GM21529 (cell line): ENCODE measurements around the gene SPDYE18.
"Not testable (repeated sequence)": the region's sequence is repeated elsewhere in the genome, so short reads cannot be mapped to it uniquely, and the experiment has no call there.

ENCODE experiments used
- ATAC-seq: cut with Tn5 transposase; IDR thresholded peaks from one replicate; pipeline ENCODE4 v1.9.1; 2021; ENCODE audit not compliant: unreplicated experiment

The SPDYE18 gene, protein sequence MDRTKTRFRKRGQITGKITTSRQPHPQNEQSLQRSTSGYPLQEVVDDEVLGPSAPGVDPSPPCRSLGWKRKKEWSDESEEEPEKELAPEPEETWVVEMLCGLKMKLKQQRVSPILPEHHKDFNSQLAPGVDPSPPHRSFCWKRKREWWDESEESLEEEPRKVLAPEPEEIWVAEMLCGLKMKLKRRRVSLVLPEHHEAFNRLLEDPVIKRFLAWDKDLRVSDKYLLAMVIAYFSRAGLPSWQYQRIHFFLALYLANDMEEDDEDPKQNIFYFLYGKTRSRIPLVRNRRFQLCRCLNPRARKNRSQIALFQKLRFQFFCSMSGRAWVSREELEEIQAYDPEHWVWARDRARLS

DNA sequence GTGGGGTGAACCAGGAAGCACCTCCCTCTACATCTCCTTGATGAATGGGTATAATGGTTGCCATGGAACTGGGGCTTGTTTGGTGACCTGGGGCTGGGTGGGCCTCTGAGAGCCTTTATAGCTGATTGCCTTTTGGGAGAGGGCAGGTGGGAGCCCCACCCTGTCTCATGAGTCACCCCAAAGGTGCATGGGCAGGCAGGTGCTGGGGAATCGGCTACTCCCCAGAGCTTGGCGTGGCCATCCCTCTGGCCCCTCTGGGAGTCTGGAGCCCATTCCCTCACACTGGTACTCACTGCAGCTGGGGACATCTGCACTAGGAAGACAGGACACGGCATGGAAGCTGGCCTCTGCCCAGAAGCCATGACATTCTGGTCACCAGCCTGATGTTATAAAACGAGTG lies at the start of gene SPDYE18:
Gene SPDYE18, minus strand, starts transcription at position 2 of the 400 bp plus-strand sequence. CDS start 2,046 bp downstream, outside the sequence.
- not testable (repeated sequence) for ATAC-seq

DNA sequence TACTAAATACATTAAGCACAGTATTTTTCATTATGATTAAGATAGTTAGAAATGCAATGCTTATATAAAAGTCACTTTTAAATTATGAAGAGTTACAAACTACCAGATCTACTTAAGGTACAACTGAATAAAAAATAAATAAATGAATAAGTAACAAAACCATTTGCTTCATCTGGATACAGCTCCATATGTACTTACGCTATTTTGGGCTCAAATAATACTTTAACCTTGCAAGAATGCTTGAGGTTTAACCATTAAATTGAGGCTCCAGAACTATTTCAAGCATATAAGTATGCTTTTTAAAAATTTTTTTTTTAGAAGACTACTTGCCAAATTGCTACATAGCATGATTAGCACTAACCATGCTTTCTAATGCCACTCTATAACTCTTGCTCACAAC lies 46.0 kb upstream of the SPDYE18 start:
- ATAC-seq = not testable (repeated sequence)

DNA sequence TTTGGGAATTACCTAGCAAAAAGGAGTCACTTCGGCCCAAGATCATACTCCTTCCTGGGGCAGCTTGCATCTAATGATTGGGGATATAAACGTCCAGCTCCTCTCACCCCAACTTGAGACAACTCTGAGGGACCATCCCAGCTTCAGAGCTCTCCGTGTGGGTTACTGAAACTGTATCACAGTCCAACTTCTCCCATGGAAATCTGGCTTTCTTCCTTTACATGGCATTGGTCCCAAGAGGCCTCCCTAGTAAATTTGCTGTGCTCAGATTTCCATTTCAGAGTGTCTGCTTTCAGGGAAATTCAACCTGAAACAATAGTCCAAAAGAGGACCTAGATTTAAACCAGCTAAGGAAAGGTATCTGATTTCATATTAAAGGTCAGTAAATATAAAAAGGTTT lies 45.3 kb upstream of the SPDYE18 start:
- not testable (repeated sequence) for ATAC-seq

DNA sequence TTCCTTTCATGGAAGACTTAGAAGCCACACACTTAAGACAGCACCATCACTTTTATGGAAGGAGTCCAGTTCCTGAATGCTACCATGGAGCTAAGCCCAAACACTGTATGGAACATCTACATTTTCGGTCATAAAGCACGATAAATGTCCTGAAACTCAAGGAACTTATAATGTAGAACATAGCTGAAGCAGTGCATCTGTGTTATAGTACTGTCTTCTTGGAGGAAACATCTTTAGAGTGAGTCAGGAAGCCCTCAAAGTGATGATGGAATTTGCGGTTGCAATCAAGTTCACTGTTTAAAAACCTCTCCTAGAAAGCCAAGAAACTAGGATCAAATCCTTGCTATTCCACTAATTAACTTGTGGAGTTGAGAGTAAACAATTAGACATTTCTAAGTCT lies 43.5 kb upstream of the SPDYE18 start:
- ATAC-seq = not testable (repeated sequence)

DNA sequence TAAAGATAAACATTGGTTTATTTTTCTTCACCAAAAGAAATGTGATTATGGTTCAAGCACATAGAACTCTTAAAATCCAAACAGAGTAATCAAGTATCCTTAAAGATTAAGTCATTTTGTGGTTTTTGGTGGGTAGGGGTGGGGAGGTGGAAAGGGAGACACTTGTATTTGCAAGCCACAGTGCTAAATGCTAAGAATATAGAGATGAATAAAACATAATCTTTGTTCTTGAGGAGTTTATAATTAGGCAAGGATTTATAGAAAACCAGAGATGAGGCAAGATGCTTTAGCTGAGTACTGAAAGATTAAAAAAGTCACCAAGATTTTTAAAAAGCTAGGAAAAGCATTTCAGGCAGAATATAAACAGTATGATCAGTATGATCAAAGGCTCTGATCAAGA lies 40.3 kb upstream of the SPDYE18 start:
- ATAC-seq = not testable (repeated sequence)

DNA sequence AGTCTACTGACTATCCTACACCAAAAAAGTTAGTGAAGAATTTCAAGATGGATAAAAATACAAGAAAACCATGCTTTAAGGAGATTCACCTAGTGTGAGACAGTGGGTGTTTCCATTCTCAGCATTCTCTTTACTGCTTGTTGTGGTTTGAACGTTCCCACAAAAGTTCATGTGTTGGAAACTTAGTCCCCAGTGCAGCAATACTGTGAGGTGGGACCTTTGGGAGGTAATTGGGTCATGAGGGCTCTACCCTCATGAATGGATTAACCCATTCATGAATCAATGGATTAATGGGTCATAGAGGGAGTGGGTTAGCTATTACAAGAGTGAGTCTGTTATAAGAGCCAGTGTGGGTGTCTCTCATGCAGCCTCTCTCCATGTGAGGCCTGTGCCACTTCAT lies 38.8 kb upstream of the SPDYE18 start:
- ATAC-seq = not testable (repeated sequence)

DNA sequence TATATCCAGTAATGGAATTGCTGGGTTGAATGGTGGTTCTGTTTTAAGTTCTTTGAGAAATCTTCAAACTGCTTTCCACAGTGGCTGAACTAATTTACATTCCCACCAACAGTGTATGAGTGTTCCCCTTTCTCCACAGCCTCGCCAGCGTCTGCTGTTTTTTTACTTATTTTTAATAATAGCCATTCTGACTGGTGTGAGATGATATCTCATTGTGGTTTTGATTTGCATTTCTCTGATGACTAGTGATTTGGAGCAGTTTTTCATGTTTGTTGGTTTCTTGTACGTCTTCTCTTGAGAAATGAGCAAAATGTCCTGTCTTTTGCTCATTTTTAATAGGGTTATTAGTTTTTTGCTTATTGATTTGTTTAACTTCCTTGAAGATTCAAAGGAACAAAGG lies 38.1 kb upstream of the SPDYE18 start:
- not testable (repeated sequence) for ATAC-seq

DNA sequence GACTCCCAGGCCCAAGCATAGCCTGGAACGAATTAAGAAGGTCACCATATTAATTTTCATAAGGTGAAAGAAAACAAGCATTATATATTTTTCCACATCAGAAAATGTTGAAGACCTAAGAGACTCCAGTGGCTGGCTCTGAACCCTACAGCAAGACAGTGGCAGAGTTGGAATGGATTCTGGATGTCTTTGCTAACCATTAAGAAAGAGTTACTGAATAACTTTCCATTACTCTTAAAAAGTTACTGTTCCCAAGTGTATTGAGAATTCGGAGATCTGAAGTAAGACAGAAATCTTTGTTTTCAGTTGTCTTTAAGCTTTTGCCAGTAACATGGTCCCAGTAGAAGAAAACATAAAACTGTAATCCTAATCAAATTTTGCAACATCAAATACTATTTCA lies 29.9 kb upstream of the SPDYE18 start:
- not testable (repeated sequence) for ATAC-seq

DNA sequence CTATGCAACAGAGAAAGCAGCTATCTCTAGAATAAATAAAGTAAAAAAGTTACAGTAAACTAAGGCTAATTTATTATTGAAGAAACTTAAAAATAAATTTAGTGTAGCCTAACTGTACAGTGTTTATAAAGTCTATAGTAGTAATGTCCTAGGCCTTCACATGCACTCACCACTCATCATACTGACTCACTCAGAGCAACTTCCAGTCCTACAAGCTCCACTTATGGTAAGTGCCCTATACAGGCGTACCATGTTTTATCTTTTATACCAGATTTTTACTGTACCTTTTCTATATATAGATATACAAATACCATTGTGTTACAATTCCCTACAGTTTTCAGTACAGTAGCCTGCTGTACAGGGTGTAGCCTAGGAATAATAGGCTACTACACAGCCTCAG lies 19.8 kb upstream of the SPDYE18 start:
- not testable (repeated sequence) for ATAC-seq

DNA sequence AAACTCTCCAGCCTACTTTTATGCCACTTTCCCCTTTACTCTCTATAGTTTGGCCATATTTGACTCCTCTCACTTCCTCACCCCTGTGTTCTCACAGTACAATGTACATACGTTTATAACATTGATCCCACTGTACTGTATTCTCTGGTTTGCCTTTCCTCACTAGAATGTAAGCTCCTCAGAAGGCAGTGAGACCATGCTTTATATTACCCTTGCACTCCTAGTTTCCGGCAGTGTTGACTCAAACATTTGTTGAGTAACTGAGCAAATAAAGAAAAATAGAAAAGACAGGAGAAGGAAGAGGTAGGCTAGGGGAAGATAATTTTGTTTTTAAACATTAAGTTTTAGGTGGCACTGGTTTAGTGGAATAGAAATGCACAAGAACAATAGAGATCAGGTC lies 17.9 kb upstream of the SPDYE18 start:
- ATAC-seq = not testable (repeated sequence)

DNA sequence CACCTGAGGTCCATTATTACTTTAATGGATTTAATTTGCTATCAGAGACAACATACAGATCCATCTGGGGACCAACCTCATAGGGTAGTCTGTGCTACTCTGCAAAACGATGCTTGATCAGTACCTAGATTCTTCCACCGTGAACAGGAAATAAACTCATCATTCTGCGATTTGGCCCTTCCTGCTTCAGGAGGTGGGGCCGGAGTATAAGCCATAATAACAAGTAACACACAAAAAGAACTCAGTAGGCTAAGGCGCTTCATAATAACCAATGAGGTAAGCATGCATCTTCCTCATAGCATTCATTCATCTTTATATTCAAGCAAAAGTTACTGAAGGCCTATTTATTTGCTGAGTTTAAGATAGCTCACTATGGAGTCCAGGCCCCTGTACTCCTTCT lies 17.3 kb upstream of the SPDYE18 start:
- ATAC-seq = not testable (repeated sequence)

DNA sequence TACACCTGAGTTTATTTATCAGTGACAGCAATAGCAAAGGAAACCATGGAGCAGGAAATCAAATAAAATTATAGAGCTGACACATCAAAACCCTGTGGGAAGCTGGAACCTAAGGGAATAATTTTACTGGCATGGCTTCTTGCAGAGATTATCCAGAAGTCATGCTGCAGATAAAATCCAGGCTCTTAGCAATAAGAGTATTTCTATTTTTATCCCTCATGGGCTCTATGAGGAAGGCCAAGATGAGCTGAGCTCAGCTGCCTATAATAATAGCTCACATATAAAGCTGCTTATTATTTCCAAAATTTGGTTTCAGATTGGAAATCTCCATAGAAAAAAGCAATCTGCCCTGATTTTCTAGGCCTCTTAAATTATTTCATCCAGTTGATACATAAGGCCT lies 16.8 kb upstream of the SPDYE18 start:
- not testable (repeated sequence) for ATAC-seq

DNA sequence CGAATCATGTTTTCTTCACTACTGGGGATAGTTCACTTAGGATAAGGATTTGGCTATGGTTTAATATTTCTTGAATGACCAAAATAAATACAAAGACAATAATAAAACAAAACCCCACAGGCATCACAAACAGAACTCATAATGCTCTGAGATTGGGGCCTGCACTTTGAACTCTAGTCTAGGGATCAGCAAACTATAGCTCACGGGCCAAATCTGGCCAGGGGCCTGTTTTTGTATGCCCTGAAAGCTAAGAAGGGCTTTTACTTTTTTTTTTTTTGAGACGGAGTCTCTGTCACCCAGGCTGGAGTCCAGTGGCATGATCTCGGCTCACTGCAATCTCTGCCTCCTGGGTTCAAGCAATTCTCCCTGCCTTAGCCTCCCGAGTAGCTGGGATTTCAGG lies 14.7 kb upstream of the SPDYE18 start:
- not testable (repeated sequence) for ATAC-seq

DNA sequence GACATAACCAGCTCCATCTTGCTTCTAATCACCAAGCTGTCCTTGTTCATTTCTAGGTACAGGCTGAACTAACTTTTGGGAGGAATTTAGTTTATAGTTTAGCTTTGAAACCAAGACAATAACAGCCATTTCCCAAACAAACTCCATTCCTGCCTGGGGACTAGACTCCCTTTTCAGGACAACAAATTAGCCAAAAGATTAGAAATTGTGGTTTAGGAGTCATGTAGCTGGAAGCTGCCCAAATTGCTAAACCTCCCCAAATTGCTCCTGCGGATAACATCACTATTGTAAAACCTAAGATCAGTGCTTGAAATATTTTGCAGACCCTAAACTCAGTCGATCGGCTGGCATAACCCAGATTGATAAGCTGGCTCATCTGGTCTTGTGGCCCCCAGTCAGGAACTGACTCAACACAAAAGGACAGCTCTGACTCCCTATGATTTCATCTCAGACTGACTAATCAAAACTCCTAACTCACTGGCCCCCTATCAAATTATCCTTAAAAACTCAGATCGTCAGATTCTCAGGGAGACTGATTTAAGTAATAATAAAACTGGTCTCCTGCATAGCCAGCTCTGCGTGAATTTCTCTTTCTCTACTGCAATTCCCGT lies 12.5 kb upstream of the SPDYE18 start:
- not testable (repeated sequence) for ATAC-seq

DNA sequence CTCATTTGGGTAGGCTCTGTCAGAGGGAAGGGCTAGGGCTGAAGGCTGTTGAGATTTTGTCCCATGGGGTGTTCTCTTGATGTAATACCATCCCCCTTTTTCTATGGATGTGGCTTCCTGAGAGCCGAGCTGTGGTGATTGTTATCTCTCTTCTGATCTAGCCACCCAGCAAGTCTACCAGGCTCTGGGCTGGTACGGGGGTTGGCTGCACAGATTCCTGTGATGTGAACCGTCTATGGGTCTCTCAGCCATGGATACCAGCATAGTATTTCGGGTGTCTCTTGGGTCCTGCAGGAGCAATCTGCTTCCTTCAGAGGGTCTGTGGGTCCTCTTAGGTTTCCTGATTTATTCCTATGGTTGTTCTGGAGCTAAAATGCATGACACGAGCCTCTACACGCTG lies 8.8 kb upstream of the SPDYE18 start:
- not testable (repeated sequence) for ATAC-seq

DNA sequence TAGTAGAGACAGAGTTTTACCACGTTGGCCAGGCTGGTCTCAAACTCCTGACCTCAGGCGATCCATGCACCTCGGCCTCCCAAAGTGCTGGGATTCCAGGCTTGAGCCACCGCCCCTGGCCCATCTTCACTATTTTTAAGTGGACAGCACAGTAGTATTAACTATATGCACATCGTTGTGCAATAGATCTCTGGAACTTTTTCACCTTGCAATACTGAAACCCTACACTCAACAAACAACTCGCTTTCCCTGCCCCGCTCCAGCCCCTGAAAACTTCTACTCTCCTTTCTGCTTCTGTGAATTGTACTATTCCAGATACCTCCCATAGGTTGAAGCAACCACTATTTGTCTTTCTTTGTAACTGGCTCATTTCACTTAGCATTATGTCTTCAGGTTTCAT lies 3.5 kb upstream of the SPDYE18 start:
- ATAC-seq = not testable (repeated sequence)

DNA sequence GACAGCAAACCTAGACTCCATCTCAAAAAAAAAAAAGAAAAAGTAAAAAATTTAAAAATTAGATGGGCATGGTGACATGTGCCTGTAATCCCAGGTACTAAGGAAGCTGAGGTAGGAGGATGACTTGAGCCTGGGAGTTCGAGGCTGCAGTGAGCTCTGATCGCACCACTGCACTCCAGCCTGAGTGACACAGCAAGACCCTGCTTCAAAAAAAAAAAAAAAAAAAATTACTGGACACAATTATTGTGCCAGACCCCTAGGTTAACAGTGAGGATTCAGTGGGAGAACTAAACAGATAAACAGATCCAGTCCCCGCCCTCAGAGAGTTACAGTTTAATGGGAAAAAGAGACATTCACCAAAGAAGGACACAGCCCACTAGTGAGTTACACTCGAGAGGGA lies 1.4 kb upstream of the SPDYE18 start:
- not testable (repeated sequence) for ATAC-seq

DNA sequence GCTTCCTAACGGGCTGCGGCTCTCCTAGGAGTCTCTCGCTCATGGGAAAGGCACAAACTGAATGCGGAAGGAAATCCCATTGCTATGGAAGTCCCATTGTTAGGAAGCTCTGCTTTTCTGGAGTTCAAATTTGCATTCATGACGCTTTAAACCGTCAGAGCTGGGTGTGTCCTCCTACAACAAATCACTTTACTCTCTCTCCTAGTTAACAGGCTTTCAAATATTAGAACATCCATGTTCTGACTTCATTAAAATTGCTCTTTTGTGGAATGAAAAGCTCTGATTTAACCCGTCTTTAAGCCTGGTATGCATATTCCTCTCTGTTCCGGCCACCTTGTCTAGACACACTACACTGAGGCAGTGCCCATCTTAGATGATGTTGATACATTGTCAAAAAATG lies 30.1 kb downstream of the SPDYE18 start, which contains the start of gene SPDYE17:
Gene SPDYE17, minus strand, starts transcription at position 101 of the 400 bp plus-strand sequence. CDS start 1,791 bp downstream, outside the sequence.
- ATAC-seq = not testable (repeated sequence)

DNA sequence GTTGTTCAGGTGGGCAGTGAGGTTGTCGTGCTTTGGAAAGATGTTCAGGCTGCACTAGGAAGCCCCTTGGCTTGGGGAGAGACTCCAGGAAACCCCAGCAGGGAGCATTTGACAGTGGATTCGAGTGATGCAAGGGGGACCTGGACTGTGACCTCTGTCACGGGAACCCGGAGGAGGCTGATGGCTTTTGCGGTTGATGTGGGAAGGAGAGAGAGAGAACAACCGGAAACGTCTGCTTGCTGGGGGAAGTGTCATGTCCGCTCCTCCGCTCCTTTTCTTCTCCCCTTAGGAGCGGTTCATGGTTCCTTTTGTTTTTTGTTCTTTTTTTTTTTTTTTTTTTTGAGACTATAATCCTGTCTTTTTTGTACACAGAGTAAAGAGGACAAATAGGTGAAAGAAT lies 36.0 kb downstream of the SPDYE18 start:
- not testable (repeated sequence) for ATAC-seq

DNA sequence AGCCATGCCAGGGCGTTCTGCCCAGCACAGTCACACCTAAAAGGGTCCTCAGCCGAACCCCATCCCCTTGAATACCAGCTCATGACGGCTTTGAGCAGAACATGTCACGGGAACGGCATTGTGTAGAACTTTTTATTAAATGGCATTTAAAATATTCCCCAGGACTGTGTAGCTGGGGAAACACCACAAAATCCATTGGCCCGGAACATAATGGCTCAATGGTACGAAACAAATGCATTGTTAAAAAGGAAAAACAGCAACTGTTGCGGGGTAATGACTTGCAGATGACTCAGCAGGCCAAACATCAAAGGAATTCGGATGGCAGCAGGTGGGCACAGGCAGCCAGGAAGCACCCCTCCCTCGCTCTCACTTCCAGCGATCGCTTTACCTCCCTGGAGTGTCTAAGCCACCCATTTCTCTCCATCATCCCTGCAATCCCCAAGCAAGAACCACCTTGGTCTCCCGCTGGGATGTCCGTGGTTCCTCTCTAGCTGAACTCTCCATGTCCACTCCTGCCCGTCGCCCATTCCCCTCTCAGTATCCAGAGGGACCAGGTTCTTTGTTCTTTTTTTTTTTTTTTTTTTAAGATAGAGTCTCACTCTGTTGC lies 52.2 kb downstream of the SPDYE18 start:
- ATAC-seq = not testable (repeated sequence)

DNA sequence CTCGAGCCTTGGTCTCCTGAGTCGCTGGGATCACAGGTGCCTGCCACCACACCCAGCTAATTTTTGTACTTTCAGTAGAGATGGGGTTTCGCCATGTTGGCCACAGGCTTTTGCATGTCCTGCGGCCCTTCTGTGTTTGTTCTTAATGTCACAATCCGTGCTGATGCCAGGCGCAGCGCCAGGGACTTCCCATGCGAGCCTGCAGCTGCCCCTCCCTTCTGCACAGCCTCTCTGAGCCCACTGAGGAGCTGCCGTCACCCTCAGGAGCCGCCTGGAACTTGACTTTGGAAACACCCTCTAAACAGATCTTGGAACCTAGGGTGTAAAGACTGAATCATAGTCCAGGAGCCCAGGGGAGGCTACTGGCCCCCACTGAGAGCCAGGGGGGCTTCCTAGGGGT lies 54.4 kb downstream of the SPDYE18 start:
- not testable (repeated sequence) for ATAC-seq
